ENCODE results near the gene DYRK1B.
"Not testable (repeated sequence)": the region's sequence is repeated elsewhere in the genome, so short reads cannot be mapped to it uniquely, and the experiment has no call there.

The DYRK1B gene

DNA sequence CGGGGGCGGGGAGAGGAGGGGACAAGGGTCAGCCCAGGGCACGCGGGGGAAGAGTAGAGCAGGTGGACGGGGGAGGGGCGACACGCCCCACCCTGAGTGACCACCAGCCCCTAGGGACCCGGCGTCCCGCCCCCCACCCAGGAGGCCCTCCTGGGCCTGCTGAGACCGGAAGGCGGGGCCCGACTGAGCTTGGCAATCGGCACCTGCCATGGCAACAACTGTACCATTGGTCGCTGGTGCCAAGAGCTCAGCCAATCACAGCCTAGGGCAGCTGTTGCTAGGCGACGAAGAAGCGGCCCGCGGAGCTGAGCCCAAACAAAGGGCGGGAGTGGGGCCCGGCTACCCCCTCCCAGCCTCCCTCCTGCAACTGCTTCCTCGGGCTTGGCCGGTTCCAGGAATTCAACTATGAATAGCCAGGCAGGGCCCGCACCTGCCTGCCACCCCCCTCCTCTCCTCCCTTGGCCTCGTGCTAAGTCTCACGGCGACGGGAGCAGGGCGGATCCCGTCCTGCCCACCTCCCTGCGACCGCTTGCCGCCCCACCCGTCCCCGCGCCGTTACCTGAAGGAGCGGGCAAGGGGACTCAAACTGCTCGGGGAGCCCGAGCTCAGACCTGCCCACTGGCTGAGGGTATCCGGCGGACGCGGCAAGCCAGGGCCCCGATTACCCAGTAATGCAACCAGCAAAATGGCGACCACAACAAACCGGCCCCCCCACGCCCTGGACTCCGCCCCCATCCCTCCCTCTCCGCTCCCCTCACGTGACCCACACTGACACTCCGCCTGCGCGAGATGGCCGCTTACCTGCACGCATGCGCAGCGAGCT is at the start of gene DYRK1B:
TSS of gene DYRK1B (minus strand) at position 699 of the 823 bp plus-strand sequence. CDS start 2,295 bp downstream, outside the sequence.
- peak; percentile 92 to 93 for DNase-seq

DNA sequence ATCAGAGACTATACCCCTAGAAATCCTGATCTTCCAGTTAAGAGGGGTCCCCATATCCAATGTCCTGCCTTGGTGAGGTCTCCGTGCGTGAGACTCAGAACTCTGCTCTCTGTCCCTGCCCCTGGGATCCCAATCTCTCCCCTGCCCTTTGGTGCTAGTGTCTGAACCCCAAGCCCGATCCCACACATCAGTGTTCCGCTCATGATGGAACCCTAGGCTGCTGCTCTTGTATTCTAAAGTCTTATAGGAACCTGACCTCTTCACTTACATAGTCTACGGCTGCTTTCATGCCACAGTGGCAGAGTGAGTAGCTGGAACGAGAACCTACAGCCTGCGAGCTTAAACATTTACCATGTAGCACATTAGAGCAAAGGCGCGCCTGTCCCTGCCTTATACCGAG is 48.7 kb upstream of the DYRK1B start:
- DNase-seq: not testable (repeated sequence)

DNA sequence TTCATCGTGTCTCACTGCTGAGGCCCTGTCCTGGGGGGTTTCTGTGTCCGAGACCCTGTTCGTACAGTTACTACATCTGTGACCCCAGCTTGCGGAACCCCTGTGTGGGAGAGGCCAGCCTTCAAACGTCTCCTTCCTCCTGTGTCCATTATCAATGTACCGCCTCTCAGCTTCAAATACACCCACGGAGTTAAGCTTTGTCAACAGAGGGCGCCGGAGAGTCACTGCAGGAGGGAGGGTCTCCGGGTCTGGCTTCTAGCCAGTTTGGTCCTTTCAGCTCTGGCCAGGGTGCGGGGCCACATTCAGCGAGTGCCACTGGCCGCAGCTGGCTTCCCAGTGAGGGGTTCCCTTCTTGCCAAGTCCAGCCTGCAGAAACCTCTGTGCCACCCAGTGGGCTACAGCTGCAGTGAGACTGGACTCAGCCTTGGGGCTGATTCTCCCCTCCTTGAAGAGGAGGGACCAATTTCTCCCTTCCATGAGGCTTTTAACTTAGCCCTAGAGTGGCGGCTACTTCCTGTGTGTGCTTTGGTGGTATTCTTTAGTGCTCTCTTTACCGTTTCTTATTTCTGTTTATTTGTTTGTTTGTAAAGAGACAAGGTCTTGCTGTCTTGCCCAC is 47.6 kb upstream of the DYRK1B start:
- DNase-seq: not testable (repeated sequence)

DNA sequence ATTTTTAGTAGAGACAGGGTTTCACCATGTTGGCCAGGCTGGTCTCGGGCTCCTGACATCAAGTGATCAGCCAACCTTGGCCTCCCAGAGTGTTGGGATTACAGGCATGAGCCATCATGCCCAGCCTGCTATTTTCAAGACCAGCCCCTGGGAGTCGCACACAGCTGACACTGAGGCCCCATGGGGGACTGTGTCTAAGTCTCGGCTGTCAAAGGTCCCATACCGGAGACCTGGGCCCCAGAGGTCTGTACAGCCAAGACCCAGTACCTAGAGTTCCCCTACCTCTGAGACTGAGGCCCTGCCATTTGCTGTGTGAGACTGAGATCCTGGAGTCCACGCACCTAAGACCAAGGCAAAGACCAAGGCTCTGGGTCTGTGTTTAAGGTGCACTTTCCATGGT is 46.3 kb upstream of the DYRK1B start:
- DNase-seq: not testable (repeated sequence)

DNA sequence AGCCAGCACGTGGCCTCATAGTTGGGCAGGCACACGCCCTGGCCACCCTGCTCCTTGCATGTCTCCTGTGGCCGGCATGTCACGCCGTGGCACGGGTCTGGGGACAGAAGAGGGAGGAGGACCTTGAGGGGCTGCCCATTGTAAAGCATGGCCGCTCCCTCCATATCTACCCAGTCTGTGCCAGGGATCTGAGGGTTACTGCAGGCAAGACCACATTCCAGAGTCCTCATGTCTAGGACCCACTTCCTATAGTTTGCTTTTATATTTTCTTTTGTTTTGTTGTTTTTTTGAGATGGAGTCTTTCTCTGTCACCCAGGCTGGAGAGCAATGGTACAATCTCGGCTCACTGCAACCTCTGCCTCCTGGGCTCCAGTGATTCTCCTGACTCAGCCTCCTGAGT is 45.8 kb upstream of the DYRK1B start:
- not testable (repeated sequence) for DNase-seq

DNA sequence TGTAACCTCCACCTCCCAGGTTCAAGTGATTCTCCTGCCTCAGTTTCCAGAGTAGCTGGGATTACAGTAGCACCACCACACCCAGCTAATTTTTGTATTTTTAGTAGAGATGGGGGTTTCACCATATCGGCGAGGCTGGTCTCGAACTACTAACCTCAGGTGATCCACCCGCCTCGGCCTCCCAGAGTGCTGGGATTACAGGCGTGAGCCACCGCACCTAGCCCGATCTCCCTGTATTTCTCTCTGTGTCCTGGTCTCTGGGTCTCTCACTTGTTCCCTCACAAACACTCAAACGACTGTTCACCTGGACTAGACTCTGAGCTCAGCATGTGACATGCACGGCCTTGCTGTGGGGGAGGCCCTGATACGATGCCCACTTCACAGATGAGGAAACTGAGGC is 44.9 kb upstream of the DYRK1B start:
- DNase-seq: not testable (repeated sequence)

DNA sequence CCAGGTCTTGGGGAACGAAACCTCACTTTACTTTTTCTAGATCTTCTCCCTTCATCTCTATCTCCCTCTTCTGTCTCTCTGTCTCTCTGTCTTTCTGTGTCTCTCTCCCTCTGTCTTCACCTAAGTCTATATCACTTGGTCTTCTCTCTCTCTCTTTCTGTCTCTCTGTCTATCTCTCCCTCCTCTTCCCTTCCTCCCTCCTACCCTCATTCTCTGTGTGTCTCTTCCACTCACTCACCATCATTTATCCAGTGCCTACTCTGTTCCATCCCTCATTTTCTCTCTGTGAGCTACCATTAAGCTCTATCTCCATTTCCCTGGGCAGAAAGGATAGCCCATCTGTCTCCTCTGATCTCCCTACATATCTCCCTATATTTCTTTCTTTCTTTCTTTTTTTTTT is 44.4 kb upstream of the DYRK1B start:
- DNase-seq: no peak

DNA sequence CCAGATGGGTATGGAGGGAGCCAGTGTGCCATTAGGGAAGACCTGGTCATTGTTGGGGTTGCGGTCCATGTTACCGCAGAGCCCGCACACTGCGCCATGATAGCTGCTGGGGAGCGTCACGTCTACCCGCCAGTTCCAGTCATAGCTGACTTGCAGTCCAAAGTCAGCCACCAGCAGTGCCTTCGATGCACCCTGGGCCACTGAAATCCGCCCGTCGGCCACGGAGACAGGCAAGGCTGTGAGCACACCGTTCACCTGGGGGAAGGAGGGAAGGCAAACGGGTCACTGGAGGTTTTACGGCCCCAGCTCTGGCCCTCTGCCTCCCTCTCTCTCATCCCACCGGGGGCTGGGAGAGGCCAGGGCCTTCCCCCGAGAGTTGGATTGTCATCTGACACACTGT is 44.0 kb upstream of the DYRK1B start:
- not testable (repeated sequence) for DNase-seq

DNA sequence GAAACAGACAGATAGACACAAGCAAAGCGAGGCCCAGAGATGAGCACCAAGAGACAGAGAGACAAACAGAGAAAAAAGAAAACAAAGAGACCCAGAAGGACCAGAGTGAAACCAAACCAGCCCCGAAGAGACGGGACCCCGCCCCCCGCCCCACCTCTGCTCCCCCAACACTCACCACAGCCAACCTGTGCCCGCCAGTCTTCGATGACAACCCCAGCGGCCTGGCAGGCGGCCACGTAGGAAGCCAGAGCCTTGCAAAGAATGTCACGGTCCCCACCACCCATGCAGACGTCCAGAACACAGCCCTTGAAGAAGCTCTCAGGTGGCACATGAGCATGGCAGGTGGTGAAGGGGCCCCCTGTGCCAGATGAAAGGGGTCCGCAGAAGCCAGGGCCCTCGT is 43.5 kb upstream of the DYRK1B start:
- DNase-seq: not testable (repeated sequence)

DNA sequence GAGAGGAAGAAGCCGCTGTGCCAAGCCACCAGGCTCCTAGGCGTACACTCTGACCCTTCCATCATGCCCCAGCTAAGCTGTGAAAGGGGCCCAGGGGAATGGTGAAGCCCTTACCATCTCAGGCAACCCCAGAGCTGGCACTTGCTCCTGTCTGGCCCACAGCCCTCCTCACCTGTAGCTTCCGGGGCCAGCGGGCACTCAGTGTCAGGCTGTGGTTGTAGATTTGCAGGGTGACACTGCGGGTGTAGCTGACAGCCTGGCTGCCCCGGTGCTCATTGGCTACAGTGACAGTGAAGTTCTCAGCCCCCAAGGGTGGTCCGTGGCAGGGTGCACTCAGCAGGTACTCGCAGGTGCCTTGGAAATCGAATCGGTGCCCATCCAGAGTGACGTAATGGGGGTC is 42.5 kb upstream of the DYRK1B start:
- not testable (repeated sequence) for DNase-seq

DNA sequence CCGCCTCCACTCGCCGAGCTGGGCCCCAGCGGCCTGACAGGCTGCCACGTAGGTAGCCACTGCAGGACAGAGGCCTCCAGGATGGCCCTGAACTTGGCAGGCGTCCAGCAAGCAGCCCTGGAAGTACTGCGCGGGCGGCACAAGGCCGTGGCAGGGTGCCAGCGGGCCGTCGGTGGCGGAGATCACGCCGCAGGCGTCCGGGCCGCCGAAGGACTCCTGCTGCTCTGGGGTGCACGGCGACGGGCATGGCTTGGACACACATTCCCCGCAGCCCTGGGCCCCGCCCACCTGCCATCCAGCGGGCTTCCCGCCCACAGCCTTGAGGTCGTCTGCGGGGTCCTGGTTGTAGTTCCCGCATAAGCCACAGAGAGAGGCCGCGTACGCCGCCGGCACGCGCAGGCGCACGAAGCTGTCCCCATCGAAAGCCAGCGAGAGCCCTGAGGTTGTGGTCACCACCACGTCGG is 41.5 kb upstream of the DYRK1B start:
- DNase-seq: not testable (repeated sequence)

DNA sequence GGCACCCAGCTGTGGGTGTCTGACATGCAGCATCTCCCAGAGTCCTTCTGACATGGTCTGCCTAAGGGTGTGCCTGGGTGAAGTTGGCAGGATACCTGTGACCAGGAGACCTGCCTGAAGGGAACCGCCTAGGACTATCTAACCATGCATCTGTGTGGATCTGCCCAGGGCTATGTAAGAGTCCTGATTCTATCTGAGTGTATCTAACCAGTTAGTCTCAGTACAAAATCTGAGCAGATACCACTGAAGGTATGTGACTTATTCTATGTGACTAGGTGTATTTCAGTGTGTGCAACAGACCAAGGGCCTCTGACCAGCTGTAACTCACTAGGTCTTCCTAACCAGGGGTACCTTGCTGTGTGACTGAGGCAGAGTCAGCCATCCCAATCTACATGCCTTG is 40.4 kb upstream of the DYRK1B start:
- no peak for DNase-seq

DNA sequence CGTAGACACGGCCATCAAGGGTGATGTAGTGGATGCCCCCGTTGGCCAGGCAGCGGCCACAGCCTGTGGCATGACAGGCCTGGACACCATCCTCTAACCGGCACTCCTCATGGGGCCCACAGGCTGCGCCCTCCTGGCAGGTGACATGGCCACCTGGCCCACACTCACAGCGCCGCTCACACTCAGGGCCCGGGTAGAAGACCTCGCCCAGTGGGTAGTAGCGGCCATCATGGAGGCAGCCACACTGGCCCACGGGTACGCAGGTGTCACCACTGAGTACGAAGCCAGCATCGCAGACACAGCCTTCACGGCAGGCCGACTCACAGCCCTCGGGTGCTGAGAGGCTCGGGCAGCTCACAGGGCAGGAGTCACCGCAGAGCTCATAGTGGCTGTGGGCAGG is 39.4 kb upstream of the DYRK1B start:
- DNase-seq: no peak

DNA sequence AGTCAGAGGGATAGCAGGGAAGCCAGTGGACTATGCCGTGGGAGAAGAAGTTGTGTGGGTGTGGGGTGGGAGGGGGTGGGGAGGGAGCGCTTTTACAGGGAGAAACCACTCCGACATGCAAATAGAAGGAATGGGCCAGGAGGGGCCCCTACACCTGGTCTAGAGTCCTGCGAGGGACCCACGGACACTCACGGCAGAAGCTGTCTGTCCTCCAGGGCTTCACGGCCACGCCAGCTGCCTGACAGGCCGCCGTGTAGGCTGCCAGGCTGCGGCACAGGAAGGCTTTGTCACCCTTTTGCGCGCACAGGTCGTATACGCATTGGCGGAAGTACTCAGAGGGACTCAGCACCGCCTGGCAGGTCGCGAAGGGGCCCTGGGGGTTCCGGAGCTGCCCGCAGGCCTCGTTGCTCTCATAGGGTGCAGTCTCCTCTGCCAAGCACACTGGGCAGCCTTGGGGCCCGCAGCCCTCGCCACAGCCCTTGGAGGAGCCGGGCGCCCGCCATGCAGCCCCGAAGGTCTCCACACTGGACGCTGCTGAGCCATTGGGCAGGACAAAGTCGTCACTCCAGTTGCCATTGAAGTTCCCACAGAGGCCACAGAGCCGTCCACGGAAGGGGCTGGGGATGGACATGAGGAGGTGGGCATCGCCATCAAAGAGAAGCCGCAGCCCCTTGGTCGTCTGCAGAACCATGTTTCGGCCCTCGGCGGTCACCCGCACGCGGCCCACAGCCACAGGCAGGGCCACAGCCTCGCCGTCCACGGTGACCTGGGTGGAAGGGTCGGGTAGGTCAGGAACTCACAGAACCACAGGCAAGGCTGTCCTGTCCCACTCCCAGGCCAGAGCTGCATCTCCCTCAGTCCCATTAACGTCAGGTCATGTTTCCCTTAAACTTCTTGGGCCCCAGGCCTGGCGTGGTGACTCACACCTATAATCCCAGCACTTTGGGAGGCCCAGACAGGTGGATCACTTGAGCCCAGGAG is 38.2 kb upstream of the DYRK1B start:
- no peak for DNase-seq

DNA sequence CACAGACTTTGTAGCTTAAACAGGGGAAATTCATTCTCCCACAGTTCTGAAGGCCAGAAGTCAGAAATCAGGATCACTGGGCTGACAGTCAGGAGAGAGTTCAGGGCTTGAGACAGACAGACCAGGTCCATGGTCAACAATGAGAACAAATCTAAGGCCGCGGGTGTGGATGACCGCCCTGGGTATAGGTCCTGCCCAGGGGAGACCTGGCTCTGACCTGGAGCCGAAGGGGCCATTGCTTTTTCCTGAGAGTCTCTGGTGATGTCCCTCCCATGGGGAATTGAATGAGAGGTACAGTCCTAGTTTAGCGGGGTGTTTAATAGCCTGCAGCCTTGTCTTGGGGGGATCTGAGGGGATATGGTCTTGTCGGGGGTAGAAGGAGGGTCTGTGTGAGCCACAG is 37.4 kb upstream of the DYRK1B start:
- no peak for DNase-seq

DNA sequence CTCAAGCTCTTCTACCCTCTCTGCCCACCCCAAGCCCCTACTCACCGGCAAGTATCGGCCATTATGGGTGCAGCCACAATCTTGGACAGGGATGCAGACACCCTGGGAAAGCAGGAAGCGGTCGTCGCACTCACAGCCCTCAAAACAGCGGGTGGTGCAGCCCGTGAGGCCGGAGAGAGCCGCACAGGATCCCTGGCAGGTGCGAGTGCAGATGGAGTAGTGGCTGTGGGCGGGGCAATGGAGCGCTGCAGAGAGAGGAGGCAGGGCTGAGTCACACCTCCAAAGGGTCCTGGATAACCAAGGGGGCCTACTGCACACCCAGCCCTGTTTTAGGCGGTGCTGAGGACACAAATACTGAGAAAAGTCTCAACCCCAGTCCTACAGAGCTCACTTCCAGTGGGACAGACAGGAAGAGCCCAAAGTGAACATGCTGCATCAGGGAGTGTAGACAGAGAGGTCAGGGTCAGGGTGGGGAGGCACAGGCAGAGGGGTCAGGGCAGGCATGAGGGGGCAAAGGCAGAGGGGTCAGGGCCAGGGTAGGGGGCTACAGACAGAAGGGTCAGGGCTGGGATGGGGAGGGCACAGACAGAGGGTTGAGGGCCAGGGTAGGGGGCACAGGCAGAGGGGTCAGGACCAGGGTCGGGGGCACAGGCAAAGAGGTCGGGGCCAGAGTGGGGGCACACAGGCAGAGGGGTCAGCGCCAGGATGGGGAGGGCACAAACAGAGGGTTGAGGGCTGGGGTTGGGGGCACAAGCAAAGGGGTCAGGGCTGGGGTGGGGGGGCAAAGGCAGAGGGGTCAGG is 36.4 kb upstream of the DYRK1B start:
- DNase-seq: peak; percentile 68 to 78

DNA sequence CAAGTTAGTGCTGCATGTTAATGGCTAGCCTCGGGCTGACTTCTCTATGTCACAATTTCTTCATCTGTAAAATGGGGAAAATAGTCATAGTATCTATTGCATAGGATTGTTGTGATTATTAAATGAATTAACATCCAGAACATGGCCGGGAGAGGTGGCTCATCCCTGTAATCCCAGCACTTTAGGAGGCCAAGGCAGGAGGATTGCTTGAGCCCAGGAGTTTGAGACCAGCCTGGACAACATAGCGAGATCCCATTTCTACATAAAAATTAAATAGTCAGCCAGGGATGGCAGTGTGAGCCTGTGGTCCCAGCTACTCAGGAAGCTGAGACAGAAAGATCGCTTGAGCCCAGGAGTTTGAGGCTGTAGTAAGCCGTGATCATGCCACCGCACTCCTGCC is 34.0 kb upstream of the DYRK1B start:
- no peak for DNase-seq

DNA sequence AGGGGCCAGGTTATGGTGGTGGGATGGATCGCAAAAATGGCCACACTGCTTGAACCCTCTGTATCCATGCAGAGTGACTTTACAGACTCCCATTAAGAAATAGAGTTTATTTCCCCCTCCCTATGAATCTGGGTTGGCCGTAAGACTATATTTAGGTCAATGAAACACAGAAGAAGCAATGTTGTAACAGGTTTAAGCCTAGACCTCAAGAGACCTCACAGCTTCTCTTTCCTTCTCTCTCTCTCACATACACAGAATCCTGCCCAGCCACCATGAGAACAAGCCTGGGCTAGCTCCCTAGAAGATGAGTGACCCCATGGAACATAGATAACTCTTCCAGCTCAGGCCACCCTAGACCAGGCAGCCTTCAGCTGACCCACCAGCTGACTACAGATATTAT is 33.2 kb upstream of the DYRK1B start:
- no peak for DNase-seq

DNA sequence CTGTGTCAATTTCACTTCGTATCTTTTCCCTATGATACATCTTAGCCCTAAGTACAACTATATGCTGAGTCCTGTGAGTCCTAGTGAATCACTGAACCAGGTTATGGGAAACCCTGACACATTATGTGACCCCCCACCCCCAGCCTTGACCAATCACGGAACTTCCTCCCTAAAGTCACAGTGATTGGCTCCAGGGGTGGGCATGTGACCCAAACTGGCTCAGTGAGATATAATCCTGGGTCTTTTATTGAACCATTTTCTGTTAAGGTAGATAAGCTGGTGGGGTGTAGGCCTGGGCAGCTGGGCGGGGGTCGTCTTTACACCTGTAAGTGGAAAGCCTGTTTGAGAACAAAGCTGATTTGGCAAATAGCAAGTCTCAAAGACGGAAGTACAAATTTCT is 32.0 kb upstream of the DYRK1B start:
- DNase-seq: no peak

DNA sequence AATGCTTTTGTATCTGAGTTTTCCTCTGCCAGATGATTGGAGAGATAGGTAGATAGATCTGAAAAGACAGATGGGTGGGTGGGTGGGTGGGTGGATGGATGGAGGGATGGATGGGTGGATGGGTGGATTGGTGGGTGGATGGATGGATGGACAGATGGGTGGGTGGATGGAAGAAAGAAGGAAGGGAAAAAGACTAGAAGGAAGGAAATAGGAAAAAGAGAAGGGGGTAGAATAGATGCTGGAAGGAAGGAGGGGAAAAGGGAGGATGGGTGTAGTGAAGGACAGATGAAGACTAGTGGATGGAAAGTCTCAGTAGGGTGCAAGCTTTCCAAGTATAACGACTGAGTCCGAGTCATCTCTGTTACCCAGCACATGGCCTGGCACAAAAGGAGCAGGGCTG is 31.2 kb upstream of the DYRK1B start:
- no peak for DNase-seq

DNA sequence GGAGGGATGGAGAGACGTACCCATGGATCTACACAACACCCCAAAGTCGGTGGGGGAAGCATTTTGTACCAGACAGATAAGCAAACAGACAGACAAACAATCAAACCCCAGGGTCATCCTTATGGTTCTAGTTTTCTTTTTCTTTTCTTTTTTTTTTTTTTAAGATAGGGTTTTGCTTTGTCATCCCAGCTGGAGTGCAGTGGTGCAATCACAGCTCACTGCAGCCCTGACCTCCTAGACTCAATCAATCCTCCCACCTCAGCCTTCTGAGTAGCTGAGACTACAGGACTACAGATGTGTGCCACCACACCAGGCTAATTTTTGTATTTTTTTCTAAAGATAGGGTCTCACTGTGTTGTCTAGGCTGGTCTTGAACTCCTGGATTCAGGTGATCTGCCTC is 30.2 kb upstream of the DYRK1B start:
- DNase-seq: no peak

DNA sequence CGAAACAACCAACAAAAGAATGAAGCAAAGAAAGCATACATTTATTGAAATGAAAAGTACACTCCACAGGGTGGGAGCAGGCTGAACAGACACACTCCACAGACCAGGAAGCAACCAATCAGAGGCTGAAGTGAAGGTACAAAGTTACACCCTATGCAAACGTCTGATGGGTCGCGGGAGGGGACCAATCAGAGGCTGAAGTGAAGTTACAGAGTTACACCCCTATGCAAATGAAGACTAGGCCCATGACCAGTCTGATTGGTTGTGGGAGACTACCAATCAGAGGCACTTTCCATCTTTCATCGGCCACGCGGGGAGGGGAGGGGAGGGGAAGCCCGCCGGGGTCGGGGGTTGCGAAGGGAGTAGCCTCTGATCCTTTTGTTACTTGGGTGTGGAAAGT is 24.6 kb upstream of the DYRK1B start:
- DNase-seq: no peak

Data from NCI-H187 (cell line).